Inflammatory macrophage treated with lipopolysaccharide for 1 hour (primary cell): Measurements from ENCODE around the gene FANCE.
A peak's percentile ranks its signal among the peaks of the same experiment; 100 is the strongest.

ENCODE experiments used
- DNase-seq, 2 donors: peaks; one replicate each; pipeline ENCODE4 v3.0.0-alpha.2; 2020 to 2022

The FANCE gene

GRCh38 chr6:35486005-35486925, 34.1 kb downstream of the FANCE start:
- DNase-seq: no peak

- DNase-seq: peak; percentile 47 to 67
Measured at GRCh38 chr6:35487658-35488516, 35.7 kb downstream of the FANCE start.

DNA sequence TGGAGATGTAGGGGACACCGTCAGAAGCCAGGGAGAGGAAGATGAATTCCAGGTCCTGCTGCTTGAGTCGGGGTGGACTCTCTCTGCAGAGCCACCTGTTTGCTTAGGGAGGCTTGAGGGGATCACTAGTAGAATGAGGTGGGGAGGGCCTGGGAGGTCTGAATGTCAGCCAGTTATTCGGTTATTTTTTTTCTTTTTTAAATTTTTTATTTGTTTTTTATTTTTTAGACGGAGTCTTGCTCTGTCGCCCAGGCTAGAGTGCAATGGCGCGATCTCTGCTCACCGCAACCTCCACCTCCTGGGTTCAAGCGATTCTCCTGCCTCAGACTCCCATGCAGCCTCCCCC, 36.4 kb downstream of the FANCE start:
- DNase-seq: no peak

DNA sequence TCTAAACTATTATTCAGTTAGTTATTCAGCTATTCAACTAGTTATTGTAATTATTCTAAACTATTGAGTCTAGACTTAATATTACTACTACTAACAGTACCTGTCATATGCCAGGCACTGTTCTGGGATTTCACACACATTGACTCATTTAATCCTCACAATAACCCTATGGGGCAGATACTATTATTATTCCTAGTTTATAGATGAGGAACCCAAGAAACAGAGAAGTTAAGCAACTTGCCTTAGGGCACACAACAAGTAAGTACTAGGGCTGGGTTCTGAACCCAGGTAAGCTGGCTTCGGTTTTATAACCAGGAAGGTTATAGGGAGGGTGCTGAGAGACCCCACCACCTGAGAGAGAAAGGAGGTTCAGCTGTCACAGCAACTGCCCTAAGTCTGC, 36.9 kb downstream of the FANCE start:
- DNase-seq: no peak

DNA sequence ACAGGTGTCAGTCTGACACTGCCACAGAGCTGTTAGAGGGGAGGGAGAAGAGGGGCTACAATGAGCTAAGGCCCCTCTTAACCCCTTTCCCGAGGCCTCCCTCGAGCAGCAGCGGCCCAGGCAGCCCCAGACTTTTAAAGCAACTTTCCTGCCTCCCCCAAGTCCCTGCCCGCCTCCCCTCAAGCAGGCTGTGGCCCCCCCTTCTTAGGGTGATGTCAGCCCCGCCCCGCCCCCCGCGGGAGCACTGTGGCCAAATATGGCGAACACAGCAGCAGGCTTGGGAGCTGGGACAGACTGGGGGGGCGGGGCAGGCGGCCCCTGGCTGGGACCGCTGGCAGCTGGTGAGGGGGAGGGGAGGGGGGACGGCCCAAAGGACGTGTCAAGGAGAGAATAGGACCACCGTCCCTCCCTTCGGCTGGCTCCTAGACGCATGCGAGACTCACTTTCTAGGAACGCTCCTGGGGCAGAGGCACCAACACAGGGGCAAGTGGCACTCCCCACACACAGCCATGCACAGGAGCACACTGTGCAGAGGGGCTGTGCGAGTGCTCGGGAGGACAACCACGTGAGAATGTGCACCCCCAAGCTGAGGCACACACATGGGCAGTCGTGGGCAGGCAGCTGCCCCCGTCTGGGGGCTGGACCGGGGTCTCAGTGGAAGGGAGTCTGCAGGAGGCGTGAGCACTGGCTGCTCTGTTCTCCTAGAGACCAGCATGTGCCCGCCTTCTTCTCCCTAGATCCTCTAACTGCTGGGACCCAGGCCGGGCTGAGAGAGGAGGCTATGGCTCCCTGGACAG, 38.1 kb downstream of the FANCE start:
- DNase-seq: no peak

GRCh38 chr6:35490821-35491557, 38.9 kb downstream of the FANCE start:
- DNase-seq: no peak

- DNase-seq: no peak
Measured at GRCh38 chr6:35491558-35492257, 39.6 kb downstream of the FANCE start.

GRCh38 chr6:35492258-35492973, 40.3 kb downstream of the FANCE start:
- DNase-seq: no peak

DNA sequence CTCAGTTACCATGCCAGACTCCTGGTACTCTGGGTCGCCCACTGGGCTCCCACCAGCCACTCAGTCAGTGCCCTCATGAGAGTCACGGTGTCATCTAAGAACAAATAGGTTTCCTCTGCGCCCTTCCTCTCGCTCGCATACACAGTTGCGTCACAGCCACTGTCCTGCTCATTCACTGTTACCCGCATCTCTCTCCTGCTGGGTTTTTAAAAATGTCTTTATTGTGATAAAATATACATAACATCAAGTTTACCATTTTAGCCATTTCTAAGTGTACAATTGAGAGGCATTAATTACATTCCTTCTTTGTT, 40.8 kb downstream of the FANCE start:
- DNase-seq: peak; percentile 16 to 39

GRCh38 chr6:35493307-35493983, 41.3 kb downstream of the FANCE start:
- no peak for DNase-seq

DNA sequence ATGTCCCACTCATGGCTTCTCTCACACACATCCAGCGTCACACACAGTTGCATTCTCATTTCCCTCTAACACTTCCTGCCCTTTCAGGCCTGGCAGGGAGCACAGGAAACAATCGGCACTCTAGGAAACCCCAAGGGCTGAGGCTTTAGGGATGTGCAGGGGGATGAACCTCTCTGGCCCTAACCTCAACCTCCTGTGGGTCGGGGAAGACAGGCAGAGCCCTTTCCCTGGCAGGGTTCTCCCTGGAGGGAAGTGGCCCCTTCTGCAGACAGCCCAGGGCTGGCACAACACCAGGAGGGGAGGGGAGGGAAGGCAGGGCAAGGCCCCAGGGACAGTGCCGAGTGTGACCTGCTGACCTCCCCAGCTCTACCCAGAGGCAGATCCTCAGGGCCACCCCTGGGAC, 42.0 kb downstream of the FANCE start:
- DNase-seq: peak; percentile 76 to 79

DNA sequence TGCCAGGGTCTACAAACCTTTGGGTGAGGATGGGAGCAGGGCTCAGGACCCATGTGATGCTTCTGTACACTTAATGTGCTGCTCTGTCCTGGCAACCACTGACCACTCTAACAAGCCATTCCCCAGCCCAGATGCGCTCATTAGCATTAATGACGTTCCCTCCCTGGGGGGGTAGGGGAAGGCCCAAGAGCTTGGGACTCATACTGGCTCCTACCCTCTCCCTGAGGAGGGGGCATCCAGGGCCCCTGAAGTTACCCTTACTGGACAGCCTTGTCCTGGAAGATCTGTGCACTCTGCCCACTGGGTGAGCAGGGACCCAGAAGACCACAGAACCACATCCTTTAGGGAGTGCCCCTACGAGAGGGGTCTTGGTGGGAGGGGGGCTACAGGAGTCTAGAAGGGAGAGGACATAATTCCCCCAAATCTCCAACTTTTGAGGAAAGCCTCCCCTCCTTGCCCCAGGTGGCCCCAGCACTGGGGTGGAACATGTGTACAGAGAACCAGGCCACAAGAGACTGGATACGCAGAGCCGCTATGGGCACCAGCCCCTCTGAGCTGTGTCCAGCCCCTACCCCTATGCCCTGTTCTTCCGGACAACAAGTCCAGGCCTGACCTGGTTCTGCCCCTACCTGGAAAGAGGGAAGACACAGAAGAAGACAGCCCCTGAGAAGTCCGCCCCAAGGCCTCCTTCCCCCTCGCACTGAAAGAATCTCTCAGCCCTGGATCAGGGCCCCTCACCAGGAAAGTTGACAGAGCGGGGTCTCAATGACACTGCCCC, 43.3 kb downstream of the FANCE start:
- no peak for DNase-seq

GRCh38 chr6:35496036-35496840, 44.1 kb downstream of the FANCE start:
- DNase-seq: no peak

- peak in 1 of 2 donors; percentile 15 for DNase-seq
Measured at GRCh38 chr6:35496841-35497570, 44.9 kb downstream of the FANCE start, which contains the start of gene TEAD3. Gene TEAD3 (minus strand): TSS chr6:35497079.

- peak in 1 of 2 donors; percentile 11 for DNase-seq
Measured at GRCh38 chr6:35497571-35498421, 45.7 kb downstream of the FANCE start.

DNA sequence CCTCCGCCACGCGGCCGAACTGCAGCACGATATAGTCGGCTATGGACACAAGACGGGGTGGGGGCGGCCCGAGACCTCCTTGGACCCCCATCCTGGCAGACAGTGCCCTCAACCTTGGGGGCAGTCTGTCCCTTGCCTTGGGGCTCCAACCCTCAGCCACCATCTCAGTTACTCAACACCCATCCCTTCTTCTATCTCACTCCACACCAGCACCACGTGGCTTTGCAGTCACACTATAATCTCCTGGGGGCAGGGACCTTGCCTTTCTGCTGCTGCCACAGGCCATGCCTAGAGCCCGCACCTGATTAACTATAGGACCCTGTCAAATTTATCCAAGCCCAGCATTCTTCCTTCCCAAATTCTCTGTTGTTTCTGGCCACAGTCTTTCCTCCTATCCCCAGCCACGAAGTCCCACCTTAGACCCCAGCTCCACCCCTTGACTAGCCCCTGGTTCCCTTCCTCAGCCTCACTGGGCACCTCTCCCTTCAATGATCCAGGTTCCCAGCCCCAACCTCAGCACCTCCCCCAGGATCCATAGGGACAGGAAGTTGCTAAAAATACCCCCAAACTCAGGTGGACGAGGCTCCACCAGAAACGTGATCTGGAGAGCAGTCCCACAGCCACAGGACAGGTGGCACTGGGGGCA, 46.4 kb downstream of the FANCE start:
- no peak for DNase-seq
